ENCODE data around the gene SLC39A8.

The SLC39A8 gene

GRCh38 chr4:102350634-102351033 is 5.4 kb upstream of the SLC39A8 start:
- TF ChIP-seq, protein P1, sequence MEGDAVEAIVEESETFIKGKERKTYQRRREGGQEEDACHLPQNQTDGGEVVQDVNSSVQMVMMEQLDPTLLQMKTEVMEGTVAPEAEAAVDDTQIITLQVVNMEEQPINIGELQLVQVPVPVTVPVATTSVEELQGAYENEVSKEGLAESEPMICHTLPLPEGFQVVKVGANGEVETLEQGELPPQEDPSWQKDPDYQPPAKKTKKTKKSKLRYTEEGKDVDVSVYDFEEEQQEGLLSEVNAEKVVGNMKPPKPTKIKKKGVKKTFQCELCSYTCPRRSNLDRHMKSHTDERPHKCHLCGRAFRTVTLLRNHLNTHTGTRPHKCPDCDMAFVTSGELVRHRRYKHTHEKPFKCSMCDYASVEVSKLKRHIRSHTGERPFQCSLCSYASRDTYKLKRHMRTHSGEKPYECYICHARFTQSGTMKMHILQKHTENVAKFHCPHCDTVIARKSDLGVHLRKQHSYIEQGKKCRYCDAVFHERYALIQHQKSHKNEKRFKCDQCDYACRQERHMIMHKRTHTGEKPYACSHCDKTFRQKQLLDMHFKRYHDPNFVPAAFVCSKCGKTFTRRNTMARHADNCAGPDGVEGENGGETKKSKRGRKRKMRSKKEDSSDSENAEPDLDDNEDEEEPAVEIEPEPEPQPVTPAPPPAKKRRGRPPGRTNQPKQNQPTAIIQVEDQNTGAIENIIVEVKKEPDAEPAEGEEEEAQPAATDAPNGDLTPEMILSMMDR (IDR thresholded peaks at IDR 0.05; ENCODE audit: low read length, missing control alignments): no peak
- H3K4me3 ChIP-seq (replicated peaks; ENCODE audit: low read depth, low read length): no peak overlapping the region
- no peak for DNase-seq (ENCODE audit: low read depth)

DNA sequence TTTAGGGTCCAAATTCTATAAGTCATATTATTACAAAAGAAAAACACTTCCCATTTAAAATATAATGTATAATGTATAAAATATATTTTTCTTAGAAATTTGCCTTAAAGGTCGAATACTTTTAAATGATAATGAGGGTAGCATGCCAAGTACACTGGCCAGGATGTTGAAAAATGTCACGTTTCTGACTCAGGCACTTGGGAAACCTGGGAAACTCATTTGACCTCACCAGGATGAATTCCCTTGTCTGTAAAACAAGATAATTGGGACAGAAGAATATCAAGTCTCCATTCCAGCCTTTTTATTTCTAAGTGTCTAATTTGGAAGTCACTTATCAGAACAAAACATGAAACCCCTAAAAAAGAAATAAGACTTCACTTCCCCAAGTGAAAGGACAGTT is 3.4 kb upstream of the SLC39A8 start:
- TF ChIP-seq, protein P1 (IDR thresholded peaks at IDR 0.05; ENCODE audit: low read length, missing control alignments): no peak
- H3K4me3 ChIP-seq (replicated peaks; ENCODE audit: low read depth, low read length): no peak overlapping the region
- no peak for DNase-seq (ENCODE audit: low read depth)

- TF ChIP-seq, protein P1 (IDR thresholded peaks at IDR 0.05; ENCODE audit: low read length, missing control alignments): no peak
- DNase-seq (ENCODE audit: low read depth): peak; percentile 7
- peak overlapping the region; percentile 88 for H3K4me3 ChIP-seq (replicated peaks; ENCODE audit: low read depth, low read length)
Measured at GRCh38 chr4:102345795-102346100, 466 bp upstream of the SLC39A8 start.

GRCh38 chr4:102344520-102344953 is 745 bp downstream of the SLC39A8 start:
- TF ChIP-seq, protein P1 (IDR thresholded peaks at IDR 0.05; ENCODE audit: low read length, missing control alignments): no peak
- peak overlapping the region; percentile 88 for H3K4me3 ChIP-seq (replicated peaks; ENCODE audit: low read depth, low read length)
- DNase-seq (ENCODE audit: low read depth): peak; percentile 55

- TF ChIP-seq, protein P1 (IDR thresholded peaks at IDR 0.05; ENCODE audit: low read length, missing control alignments): no peak
- no peak for DNase-seq (ENCODE audit: low read depth)
- H3K4me3 ChIP-seq (replicated peaks; ENCODE audit: low read depth, low read length): peak overlapping the region; percentile 88
Measured at GRCh38 chr4:102343964-102344519, 1.2 kb downstream of the SLC39A8 start.

DNA sequence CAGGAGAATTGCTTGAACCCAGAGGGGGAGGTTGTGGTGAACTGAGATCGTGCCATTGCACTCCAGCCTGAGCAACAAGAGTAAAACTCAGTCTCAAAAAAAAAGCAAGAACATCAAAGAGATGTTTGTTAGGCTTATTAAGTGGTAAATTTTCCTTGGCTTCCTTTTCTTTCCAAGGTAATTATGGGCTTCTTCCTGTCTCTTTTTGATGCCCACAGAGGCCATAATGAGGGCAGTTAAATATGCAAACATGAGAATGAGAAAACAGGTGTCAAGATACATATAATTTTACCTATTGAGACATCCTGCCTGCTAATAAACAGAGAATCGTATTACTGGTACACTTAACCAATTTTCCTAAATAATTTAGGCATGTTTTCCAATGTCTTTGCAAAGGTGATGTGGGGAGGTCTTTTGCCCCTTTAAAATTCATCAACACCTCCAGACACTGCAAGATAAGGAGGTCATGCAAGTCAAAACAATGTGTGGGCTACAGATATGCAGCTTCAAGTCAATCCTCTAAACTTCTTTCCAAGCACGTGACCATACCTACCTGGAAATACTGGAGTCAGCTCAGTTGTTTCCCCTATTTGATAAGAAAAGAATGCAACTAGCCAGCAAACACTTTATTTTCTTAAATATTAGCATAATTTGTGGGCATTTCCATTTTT is 2.7 kb downstream of the SLC39A8 start:
- DNase-seq (ENCODE audit: low read depth): no peak
- TF ChIP-seq, protein P1 (IDR thresholded peaks at IDR 0.05; ENCODE audit: low read length, missing control alignments): no peak
- no peak overlapping the region for H3K4me3 ChIP-seq (replicated peaks; ENCODE audit: low read depth, low read length)

- H3K4me3 ChIP-seq (replicated peaks; ENCODE audit: low read depth, low read length): no peak overlapping the region
- DNase-seq (ENCODE audit: low read depth): no peak
- TF ChIP-seq, protein P1 (IDR thresholded peaks at IDR 0.05; ENCODE audit: low read length, missing control alignments): no peak
Measured at GRCh38 chr4:102341201-102341600, 4.1 kb downstream of the SLC39A8 start.
